Esophagus squamous epithelium (tissue), 4 donors: ENCODE results near the gene ABCG4.
"Not testable (repeated sequence)": the region's sequence is repeated elsewhere in the genome, so short reads cannot be mapped to it uniquely, and the experiment has no call there.

Experiments used
- POLR2A ChIP-seq, 4 donors: fragments of 450-650 bp; IDR thresholded peaks; one replicate each; pipeline ENCODE4 v1.6.1; 2017; ENCODE audit warnings: antibody characterized with exemption in 4 of 4, mild to moderate bottlenecking in 4 of 4, moderate library complexity in 3 of 4
- TF ChIP-seq, protein P1 (sequence below), 6 experiments: fragments of 450-650 bp in 4 of 6; fragments of 200-600 bp in 2 of 6; sonication (generic) in 2 of 6; IDR thresholded peaks; one replicate each; pipeline ENCODE4 v1.5.1; 2016 to 2019; ENCODE audit warnings: antibody characterized with exemption in 6 of 6, mild to moderate bottlenecking in 4 of 6, moderate library complexity in 4 of 6

DNA sequence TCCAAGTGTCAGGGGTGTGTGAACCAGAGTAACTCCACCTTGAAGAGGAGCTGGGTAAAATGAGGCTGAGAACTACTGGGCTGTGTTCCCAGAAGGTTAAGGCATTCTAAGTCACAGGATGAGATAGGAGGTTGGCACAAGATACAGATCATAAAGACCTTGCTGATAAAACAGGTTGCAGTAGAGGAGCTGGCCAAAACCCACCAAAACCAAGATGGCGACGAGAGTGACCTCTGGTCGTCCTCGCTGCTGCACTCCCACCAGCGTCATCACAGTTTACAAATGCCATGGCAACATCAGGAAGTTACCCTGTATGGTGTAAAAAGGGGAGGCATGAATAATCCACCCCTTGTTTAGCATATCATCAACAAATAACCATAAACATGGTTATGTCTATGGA is 52.4 kb downstream of the ABCG4 start:
- TF ChIP-seq, protein P1, sequence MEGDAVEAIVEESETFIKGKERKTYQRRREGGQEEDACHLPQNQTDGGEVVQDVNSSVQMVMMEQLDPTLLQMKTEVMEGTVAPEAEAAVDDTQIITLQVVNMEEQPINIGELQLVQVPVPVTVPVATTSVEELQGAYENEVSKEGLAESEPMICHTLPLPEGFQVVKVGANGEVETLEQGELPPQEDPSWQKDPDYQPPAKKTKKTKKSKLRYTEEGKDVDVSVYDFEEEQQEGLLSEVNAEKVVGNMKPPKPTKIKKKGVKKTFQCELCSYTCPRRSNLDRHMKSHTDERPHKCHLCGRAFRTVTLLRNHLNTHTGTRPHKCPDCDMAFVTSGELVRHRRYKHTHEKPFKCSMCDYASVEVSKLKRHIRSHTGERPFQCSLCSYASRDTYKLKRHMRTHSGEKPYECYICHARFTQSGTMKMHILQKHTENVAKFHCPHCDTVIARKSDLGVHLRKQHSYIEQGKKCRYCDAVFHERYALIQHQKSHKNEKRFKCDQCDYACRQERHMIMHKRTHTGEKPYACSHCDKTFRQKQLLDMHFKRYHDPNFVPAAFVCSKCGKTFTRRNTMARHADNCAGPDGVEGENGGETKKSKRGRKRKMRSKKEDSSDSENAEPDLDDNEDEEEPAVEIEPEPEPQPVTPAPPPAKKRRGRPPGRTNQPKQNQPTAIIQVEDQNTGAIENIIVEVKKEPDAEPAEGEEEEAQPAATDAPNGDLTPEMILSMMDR (IDR thresholded peaks at IDR 0.05), result not testable (repeated sequence)
- TF ChIP-seq POLR2A (IDR thresholded peaks at IDR 0.05), result not testable (repeated sequence)
